PC-9 (cell line): ENCODE results near the gene FBN3.

Experiments
- EZH2 ChIP-seq: fragments of 200-600 bp; sonication (generic); IDR thresholded peaks from 2 replicates; pipeline ENCODE4 v1.8.0; 2017; ENCODE audit warnings: antibody characterized with exemption, low read depth
- TF ChIP-seq, protein P1 (sequence below): fragments of 200-600 bp; sonication (generic); conservative IDR thresholded peaks from 2 replicates; pipeline ENCODE4 v1.6.1; 2017; ENCODE audit warnings: mixed run types, antibody characterized with exemption, mild to moderate bottlenecking, moderate library complexity

DNA sequence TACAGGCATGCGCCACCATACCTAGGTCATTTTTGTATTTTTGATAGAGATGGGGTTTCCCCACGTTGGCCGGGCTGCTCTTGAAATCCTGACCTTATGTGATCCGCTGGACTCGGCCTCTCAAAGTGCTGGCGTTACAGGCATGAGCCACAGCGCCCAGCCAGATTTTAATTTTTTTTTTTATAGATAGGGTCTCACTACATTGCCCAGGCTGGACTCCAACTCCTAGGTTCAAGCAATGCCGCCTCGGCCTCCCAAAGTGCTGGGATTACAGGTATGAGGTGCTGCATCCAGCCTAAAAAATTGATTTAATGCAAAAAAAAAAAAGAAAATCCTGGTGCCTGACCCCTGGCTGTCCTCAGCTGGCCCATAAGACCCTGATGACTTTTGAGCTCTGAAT lies 34.9 kb upstream of the FBN3 start:
- TF ChIP-seq, protein P1, sequence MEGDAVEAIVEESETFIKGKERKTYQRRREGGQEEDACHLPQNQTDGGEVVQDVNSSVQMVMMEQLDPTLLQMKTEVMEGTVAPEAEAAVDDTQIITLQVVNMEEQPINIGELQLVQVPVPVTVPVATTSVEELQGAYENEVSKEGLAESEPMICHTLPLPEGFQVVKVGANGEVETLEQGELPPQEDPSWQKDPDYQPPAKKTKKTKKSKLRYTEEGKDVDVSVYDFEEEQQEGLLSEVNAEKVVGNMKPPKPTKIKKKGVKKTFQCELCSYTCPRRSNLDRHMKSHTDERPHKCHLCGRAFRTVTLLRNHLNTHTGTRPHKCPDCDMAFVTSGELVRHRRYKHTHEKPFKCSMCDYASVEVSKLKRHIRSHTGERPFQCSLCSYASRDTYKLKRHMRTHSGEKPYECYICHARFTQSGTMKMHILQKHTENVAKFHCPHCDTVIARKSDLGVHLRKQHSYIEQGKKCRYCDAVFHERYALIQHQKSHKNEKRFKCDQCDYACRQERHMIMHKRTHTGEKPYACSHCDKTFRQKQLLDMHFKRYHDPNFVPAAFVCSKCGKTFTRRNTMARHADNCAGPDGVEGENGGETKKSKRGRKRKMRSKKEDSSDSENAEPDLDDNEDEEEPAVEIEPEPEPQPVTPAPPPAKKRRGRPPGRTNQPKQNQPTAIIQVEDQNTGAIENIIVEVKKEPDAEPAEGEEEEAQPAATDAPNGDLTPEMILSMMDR = no peak
- TF ChIP-seq EZH2 = no peak
